ENCODE results near the gene TPPP2.
A peak's percentile ranks its signal among the peaks of the same experiment; 100 is the strongest.

The TPPP2 gene

DNA sequence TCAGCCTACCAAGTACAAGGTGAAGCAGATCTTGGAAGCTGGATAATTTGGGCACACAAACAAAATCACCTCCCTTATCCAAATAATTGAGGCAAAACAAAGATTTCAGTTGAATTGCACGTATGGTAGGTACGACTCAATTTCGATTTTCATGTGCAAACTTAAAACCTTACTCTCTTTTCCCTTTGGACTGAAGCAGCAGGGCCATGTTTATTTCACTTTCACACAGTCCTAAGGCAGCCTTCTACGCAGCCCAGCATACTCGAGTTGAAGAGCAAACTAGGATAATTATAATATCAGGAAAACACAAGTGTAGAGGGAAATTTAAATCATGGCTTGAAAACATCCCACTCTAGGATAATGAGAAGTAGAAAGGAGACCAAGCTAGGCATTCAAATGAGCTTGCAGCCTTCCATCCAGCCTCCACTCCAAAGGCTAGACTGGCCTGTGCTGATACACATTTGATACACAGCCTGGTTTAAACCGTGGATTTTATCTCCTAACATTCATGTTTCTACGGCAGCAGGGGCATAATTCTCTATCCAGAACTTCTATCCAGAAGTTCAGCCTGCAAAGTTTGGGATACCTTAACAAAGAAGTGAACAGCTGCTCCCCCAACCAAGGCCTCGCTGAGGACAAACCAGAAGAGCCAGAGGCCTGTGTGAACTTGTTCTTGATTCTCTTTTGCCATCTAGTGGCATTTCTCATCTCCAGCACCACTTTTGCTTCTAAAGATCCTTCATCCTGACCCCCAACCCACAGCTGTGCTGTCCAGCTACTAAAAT, 9.8 kb downstream of the TPPP2 start:
- peak; percentile 55 for DNase-seq

DNA sequence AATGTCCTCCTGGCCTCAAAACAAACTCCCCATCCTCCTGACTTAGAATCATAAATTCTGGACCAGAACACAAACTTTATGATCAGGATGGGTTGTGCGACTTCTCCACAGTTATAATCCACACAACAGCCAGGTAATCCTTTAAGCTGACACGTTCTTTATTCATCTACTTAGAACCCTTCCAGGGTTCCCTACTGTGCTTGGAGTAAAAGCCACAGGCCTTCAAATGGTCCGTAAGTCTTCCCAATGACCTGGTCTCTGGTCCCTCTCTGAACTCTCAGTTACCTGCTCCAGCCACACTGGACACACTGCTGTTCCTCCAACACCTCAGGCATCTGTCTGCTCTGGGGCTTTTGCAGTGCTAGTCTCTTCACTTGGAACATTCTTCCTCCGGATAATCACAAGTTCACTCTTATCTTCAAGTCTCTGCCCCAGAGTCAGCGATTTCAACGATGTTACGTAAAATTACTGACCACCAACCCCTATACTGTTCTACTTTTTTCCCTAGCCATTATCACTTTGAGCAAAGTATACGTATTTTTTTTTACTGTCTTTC, 10.4 kb downstream of the TPPP2 start:
- no peak for DNase-seq

DNA sequence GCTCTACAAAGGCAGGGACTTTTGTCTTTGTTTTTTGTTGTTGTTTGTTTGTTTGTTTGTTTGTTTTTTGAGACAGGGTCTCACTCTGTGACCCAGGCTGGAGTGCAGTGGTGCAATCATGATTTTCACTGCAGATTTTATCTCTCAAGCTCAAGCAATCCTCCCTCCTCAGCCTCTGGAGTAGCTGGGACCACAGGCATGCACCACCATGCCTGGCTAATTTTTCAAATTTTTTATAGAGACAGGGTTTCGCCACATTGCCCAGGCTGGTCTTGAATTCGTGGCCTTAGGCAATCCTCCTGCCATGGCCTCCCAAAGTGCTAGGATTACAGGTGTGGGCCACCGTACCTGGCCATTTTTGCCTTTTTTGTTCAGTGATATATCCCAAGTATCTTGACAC, 10.9 kb downstream of the TPPP2 start:
- DNase-seq = peak; percentile 16

DNA sequence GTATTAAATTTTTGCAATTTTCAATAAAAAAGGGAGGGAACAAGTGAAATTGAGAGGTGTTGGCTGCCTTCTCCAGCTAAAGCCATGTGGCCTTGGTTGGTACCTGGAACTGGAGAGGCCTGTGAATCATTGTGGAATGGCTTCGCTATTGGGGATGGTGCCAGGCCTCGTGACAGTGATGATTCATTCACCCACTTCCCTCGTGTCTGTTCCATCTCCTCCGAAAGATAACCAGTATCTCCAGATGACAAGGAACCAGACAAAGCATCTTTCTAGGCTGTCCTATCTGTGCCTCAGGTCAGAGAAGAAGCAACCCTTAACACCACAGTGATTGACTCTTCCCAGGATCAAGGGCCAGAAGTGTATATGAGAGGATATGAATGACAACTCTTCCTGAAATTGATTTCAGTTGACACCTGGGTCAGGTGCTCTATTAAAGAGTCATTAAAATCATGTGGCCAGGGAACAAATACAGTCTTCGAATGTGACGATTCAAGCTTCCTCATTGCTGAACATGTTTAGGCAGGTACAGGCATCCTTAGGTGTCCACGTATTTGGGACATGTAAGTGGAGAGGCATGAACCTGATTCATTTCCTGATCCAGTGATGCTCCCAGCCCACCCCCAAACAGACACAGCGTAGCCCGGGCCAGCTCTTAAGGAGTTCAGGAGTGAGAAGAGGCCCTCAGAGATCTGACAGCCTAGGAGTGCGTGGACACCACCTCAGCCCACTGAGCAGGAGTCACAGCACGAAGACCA, 11.8 kb downstream of the TPPP2 start, which contains the start of gene RNASE7:
RNASE7 (plus strand) TSS at position 687 of the 758 bp plus-strand sequence. CDS start 631 bp downstream, outside the sequence.
- DNase-seq = peak; percentile 62

DNA sequence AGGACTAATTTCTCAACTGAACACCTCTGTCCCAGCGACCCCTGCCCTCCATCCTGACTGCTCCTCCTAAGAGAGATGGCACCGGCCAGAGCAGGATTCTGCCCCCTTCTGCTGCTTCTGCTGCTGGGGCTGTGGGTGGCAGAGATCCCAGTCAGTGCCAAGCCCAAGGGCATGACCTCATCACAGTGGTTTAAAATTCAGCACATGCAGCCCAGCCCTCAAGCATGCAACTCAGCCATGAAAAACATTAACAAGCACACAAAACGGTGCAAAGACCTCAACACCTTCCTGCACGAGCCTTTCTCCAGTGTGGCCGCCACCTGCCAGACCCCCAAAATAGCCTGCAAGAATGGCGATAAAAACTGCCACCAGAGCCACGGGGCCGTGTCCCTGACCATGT, 12.9 kb downstream of the TPPP2 start:
- no peak for DNase-seq

DNA sequence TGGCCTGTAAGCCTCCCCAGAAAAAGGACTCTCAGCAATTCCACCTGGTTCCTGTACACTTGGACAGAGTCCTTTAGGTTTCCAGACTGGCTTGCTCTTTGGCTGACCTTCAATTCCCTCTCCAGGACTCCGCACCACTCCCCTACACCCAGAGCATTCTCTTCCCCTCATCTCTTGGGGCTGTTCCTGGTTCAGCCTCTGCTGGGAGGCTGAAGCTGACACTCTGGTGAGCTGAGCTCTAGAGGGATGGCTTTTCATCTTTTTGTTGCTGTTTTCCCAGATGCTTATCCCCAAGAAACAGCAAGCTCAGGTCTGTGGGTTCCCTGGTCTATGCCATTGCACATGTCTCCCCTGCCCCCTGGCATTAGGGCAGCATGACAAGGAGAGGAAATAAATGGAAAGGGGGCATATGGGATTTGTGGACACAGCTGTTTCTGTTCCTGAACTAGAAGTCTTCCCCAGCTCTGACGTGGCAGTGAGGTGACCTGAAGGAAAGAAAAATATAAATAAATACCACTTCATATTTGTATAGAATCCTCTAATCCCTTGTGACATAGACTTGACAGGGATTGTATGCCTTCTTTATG, 13.5 kb downstream of the TPPP2 start:
- DNase-seq = no peak

DNA sequence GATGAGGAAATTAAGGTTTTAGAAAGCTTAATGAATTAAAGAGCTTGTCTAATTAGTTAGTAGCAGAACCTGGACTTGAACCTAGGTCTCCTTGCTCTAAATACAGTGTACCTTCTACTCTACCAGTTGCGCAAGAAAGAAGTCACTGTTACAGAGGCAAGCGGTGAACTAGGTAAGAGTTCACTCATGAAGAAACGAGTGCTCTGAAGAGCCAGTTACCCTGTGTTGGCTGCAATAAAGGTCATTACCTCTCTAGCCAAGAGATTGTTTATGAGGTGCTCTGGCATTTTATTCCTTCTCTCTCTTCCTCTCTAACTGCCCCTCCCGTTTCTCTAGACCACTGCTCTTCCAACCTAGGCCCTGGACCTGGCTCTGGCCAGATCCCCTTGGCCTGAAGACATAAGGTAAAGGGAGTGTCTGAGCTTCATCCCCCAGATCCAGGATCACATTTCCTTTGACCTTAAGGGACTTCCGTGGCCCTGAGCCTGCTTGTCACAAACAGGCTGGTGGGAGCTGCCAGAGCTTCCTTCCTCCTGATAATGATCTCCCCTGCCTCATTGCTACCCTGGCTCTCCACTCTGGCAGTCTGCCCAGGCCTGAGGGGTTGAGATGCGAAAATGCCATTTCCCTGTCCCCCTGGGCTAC, 14.1 kb downstream of the TPPP2 start:
- no peak for DNase-seq

DNA sequence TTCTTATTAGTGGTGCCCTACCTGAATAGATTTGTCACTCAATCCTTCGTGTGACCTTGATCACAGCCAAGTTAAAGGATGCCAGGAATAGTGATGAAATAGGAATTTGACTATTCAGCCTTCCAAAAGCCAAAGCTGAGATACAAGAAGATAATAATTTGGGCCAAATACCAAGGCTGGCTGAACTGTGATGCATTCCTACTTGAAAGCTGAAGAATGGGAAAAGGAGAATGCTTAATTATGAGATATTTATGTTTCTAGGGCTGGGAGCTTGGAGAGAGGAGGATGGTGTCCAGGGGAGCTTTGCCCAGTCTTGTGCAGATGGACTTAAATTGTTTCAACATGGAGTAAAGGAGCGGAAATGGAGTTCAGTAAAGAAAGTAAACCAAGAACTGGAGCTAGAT, 17.4 kb downstream of the TPPP2 start:
- DNase-seq = no peak

DNA sequence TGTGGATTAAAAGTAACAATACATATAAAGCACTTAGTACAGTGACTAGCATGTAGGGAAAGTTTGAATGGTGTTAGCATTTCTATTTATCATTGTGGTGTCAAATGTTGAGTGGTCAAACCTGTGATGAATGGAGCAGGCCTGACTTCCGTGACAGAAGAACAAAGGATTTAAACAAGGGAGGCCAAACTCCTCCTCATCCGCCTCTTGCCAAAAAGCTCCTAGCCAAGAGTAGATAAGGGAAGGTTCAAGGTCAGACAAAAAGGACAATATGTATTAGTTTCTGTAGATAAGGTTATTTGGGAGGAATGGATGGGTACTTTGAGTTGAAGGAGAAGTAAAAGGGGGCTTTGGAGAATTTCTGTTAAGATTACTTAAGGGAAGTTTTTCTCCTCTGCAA, 18.6 kb downstream of the TPPP2 start:
- DNase-seq = no peak

DNA sequence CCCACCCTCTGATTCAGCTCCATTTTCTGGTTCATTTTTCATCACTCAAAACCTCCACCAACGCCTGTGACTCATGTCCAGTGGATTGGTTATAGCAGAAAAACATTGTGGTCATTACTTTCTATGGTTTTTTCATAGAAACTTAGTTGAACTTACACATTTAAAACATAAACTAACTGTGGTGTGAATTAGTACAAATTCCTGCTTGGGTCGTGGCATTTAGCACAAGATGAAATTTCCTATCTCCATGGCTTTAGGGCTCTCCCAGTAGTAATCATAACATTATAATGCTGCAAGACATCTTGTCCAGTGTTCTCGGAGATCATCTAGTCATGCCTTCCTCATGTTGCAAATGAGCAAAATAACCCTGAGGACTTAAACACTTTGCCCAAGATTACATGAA, 19.3 kb downstream of the TPPP2 start:
- peak; percentile 52 for DNase-seq

DNA sequence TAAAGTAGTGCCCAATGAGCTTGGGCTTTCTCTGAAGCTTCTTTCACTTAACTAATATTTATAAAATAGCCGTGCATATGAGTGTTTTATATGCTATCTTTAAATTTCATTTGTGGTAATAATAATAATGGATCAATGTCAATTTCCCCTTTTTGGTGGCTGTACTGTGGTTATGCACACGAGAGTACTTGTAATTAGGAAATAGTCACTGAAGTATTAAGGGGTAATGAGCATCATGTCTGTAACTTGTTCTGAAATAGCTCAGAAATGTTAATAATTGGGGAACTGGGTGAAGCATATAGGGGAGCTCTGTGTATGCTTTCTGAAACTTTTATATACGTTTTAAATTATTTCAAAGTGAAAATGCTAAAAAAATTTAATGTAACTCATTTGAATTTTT, 20.6 kb downstream of the TPPP2 start:
- DNase-seq = no peak

DNA sequence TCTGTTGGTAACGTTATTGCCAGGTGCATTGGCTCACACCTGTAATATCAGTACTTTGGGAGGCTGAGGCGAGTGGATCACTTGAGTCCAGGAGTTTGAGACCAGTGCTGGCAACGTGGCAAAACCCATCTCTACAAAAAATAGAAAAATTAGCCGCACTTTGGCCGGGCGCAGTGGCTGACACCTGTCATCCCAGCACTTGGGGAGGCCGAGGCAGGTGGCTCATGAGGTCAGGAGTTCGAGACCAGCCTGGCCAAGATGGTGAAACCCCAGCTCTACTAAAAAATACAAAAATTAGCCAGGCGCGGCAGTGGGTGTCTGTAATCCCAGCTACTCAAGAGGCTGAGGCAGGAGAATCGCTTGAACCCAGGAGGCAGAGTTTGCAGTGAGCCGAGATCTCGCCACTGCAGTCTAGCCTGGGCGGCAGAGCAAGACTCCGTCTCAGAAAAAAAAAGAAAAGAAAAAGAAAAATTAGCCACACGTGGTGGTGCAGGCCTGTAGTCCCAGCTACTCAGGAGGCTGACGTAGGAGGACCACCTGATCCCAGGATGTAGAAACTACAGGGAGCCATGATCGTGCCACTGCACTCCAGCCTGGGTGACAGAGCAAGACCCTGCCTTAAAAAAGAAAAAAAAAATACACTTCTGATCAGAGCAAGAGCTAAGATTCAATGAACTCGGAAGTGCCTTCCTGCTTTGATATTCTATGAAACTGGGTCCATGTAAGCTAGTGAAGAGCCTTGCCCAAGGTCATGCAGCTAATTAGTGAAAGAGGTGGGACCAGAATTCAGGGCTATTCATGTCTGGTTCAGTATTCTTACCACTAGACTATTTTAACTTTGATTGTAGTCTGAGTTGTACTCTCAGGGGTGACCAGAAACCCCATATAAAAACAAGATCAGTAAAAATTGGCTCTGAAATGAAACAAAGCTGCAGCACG, 23.4 kb downstream of the TPPP2 start:
- DNase-seq = no peak

DNA sequence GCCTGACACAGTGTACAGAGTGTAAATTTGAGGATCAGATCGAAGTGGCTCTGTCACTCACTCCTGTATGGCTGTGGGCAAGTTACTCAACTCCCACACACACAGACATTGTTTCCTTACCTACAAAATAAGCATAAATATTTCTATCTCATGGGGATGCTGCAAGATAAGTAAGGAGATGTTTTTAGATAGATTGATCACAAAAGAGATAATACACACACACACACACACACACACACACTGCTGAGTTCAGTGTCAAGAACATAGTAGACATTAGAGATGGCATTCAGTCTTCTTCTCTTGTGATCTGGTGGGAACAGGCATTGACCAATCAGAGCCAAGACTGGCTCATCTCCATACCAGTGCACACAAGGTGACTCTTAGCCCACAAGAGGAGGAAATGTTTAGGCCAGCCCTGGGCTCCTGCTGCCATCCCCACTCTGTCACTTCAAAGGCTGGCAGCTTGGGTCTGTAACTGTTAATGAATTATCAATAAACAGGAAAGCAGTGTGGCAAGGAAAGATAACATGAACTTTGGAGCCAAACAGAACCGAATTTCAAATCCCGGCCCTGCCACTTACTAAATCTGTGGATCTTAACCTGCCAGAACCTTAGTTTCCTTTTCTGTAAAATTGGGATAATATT, 24.2 kb downstream of the TPPP2 start:
- no peak for DNase-seq

DNA sequence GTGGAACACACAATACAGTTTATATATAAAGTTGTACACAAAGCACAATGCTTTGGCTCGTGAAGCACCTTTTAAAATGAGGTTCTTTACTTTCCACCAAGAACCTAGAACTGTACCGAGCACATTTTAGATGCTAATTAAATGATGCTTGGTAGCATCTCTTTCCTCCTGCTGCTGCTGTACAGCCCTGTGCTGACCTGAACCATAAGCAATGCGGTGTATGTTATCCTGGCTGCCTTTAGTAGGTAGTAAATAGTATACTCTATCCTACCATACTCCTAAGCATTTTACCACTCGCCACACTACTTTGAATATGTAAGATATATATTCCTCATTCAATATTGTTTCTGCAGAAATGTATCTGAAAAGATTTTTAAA, 24.7 kb downstream of the TPPP2 start:
- DNase-seq = no peak

DNA sequence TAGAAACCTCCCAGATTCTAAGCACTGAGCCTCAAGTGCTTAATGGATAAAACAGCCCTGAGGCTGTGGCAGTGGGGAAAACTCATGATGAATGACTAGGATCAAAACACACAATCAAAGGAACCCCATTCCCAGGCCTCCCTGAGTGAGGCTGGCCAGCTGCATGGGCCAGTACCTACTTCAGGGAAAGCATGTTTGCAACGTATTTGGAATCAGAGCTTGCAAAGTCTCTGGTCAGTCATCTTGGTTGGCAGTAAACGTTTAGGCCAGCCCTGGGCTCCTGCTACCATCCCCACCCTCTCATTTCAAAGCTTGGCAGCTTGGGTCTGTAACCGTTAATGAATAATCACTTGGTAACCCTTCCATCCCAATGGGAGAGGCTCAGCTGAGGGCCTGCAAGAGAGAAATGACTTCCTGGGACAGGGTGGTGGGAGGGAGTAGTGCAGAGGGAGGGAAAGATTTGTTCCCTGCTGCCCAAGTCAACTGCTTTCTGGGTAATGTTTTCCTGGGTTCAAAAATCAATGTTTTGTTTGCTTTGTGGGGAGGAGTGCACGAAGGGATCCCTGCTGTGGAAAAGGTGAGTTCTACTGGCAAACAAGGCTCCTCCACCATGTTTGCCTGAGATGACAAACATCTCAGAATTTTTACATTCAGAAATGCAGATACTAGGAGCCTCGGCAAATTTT, 25.6 kb downstream of the TPPP2 start:
- no peak for DNase-seq

DNA sequence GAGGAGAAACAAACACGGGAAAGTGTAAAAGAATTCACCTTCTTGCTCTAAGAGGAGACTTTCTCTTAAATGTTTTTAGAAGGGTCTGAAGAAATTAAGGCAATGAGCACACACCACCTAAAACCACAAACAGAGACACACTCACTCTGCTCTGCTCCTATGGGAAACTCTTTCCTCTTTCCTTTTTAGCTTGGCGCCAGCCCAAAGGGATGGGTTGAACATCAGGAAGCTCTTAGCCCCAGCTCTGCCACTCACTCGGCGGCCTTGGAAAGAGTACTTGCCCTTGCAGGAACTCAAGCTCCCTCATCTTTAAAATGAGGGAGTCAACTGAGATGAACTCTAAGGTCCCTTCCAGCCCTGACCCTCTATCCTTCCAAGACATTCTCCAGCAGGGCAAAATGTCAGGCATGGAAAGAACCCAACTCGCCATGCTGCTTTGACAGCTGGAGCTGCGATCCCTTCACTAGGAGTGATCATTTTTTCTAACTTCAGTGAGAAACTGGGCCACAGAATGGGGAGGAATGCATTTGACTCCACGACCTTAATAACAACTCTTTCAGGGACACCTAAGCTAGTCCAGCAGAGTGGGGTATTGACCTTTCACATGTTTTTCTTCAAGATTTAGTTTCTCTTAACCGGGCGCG, 26.6 kb downstream of the TPPP2 start:
- peak; percentile 36 for DNase-seq

DNA sequence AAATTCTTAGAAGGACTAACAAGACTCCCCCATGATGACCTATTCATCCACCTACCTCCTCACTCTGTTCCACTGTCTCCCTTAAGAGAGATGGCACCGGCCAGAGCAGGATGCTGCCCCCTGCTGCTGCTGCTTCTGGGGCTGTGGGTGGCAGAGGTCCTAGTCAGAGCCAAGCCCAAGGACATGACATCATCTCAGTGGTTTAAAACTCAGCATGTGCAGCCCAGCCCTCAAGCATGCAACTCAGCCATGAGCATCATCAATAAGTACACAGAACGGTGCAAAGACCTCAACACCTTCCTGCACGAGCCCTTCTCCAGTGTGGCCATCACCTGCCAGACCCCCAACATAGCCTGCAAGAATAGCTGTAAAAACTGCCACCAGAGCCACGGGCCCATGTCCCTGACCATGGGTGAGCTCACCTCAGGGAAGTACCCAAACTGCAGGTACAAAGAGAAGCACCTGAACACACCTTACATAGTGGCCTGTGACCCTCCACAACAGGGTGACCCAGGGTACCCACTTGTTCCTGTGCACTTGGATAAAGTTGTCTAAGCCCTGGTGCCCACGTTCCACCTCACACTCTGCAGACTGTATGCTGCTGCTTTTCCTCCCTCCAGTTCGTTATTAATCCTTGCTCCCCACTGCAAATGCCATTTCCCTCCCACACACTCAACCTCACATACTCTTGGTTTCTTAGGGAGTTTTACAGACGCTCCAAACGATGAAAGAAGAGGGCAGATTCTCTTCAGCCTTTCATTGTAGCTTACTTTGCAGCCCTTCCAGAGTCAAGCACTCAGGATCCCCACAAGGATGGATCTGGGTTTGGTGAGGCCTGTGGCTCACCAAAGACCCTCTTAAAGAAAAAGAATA, 28.0 kb downstream of the TPPP2 start, which contains the start of gene RNASE8:
RNASE8 (plus strand) TSS at position 20 of the 873 bp plus-strand sequence; CDS start at position 91, 71 bp downstream.
- DNase-seq = peak; percentile 68

DNA sequence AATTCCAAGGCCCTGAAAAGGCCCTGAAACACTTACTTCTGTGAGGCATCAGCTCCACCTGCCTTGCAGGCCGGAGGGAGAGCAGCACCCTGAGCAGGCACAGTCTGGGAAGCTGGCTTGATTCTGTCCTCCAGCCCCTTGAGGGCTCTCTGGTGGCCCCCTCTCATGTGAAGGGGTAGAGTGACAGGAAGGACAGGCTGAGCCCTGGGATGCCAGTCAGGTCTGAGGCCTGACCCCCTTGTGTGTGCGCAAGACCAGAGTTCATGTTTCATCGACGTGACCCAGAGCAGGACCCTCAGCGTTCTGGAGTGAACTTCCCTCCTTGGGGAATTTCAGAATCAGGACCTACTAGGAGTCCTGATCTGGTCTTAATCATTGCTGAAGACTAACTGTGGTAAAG, 28.9 kb downstream of the TPPP2 start:
- DNase-seq = no peak

Data from EL (cell line).